Left ventricle myocardium inferior (tissue), 1 donor: ENCODE results near the gene RAB40C. TPM values are rescaled to one million over a fixed set of nuclear protein-coding genes. Genes with fewer than 3 reads are reported as not detected.

Source experiments
- DNase-seq: peaks from one replicate; pipeline ENCODE4 v3.0.0-alpha.2; 2020
- H3K27ac ChIP-seq: fragments of 200-600 bp; replicated peaks from 2 replicates; pipeline ENCODE4 v1.8.0; 2021
- H3K27me3 ChIP-seq: fragments of 200-600 bp; 2 replicates; pipeline ENCODE4 v1.8.0; 2021; ENCODE audit warnings: low read depth
- H3K36me3 ChIP-seq: fragments of 200-600 bp; 2 replicates; pipeline ENCODE4 v1.8.0; 2021
- H3K4me1 ChIP-seq: fragments of 200-600 bp; 2 replicates; pipeline ENCODE4 v1.8.0; 2021
- H3K4me3 ChIP-seq: fragments of 200-600 bp; 2 replicates; pipeline ENCODE4 v1.8.0; 2021; ENCODE audit warnings: mild to moderate bottlenecking, moderate library complexity
- H3K9me3 ChIP-seq: fragments of 200-600 bp; replicated peaks from 2 replicates; pipeline ENCODE4 v1.8.0; 2021
- intact Hi-C: fragments of 100-400 bp; cut with micrococcal nuclease; formaldehyde crosslinking; loops from one replicate; pipeline ENCODE4 v1.11.0; 2022
- total RNA-seq: library from RNA; stranded (reverse); fragmentation: NEBNext Ultra II Directional; extraction: Animal tissue kit (Norgen Biotek cat#: 25700); gene quantifications from one replicate; pipeline ENCODE4 v1.2.1, GENCODE V29; 2021
- TF ChIP-seq, protein P1 (sequence below): fragments of 200-600 bp; IDR thresholded peaks from 2 replicates; pipeline ENCODE4 v1.8.0; 2021; ENCODE audit warnings: antibody characterized with exemption, mild to moderate bottlenecking, borderline replicate concordance
- donor health status: DM: no; HTN: yes; CAD: no; lungs with severe emphysema.

The RAB40C gene
- total RNA-seq, 1 donor from 2014 or later = 10.3 TPM

DNA sequence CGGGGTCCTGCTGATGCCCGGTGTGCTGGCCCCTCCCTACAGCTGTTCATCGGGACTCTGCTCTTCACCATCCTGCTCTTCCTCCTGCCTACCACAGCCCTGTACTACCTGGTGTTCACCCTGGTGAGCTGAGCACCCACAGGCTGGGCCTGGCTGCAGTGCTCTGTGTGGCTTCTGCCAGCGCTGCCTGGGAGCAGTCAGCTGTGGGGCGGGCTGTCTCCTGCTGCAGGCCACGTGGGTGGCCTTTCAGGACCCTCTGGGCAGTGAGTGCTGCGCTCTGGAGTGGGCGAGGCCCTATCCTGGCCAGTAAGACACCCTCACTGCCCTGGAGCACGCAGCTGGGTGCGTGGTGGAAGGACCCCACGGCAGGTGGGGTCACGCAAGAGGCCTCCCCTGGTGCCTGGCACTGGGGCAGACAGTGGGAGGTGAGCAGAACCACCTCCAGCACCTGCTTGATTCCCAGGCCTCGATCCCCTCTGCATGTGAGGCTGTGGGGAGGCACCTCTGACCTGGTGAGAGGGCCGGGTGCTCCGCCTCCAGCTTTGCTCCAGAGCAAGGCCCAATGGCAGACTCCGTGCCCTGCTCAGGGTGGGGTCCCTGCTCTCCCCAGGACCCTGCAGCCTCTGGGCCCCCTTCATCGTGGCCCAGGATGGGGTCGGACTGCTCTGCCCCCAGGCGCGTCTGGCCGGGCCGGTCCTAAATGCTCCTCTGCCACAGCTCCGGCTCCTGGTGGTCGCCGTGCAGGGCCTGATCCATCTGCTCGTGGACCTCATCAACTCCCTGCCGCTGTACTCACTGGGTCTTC, 9.5 kb upstream of the RAB40C start:
- H3K4me3 ChIP-seq = no peak overlapping the region
- intact Hi-C loops = no loop called here
- TF ChIP-seq, protein P1, sequence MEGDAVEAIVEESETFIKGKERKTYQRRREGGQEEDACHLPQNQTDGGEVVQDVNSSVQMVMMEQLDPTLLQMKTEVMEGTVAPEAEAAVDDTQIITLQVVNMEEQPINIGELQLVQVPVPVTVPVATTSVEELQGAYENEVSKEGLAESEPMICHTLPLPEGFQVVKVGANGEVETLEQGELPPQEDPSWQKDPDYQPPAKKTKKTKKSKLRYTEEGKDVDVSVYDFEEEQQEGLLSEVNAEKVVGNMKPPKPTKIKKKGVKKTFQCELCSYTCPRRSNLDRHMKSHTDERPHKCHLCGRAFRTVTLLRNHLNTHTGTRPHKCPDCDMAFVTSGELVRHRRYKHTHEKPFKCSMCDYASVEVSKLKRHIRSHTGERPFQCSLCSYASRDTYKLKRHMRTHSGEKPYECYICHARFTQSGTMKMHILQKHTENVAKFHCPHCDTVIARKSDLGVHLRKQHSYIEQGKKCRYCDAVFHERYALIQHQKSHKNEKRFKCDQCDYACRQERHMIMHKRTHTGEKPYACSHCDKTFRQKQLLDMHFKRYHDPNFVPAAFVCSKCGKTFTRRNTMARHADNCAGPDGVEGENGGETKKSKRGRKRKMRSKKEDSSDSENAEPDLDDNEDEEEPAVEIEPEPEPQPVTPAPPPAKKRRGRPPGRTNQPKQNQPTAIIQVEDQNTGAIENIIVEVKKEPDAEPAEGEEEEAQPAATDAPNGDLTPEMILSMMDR = no peak

DNA sequence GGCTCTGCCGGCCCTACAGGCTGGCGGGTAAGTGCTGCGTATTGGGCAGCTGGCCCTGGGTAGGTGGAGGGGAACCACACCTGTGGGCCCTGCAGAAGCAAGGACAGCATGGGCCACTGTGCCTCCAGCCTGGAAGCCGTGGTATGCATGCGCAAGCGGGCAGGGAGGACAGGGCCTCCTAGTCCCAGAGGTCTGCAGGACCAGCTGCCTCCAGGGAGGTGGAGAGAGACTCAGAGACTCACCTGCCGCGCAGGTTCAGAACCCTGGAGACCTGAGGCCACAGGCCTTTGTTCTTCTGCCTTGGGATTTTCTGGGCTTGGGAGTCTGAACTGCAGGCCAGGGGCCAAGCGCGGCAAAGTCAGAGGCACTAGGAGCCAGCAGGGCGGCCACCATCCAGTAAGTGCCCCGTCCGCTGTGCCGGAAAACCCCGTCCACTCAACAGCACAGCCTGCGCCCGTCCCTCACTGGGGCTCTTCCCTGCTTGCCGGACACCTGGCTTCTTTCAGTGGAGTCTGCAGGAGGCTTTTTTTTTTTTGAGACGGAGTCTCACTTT, 8.8 kb upstream of the RAB40C start:
- no peak overlapping the region for H3K27ac ChIP-seq
- DNase-seq = no peak
- H3K4me1 ChIP-seq = peaks cover 18% of the 10 kb centered on the region
- intact Hi-C loops = no loop called here
- no peak overlapping the region for H3K4me3 ChIP-seq
- TF ChIP-seq, protein P1 = no peak
- H3K9me3 ChIP-seq = no peaks in the 10 kb centered on the region
- H3K36me3 ChIP-seq = no peaks in the 10 kb centered on the region
- no peaks in the 10 kb centered on the region for H3K27me3 ChIP-seq

More for the DNA sequence above, 9.5 kb upstream of the RAB40C start:
- peaks cover 11% of the 10 kb centered on the region for H3K4me1 ChIP-seq
- no peak overlapping the region for H3K27ac ChIP-seq
- H3K9me3 ChIP-seq = no peaks in the 10 kb centered on the region
- peaks cover 6% of the 10 kb centered on the region for H3K36me3 ChIP-seq
- DNase-seq = no peak
- no peaks in the 10 kb centered on the region for H3K27me3 ChIP-seq

DNA sequence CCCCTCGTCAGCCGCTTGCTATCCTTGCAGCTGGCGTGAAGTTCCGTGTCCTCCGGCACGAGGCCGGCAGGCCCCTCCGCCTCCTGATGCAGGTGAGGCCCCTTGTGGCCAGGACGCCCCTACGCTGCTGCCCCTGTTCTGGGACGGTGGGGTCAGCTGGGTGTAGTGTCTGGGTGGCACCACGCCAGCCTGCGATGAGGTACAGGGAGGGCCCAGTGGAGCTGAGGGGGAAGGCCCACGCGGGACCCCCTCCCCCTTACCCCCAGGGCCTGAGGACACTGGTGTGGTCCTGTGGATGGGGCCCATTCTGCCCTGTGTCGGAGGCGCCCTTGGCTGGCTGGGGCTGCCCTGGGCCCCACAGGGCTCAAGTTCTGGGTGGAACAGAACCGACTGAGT, 7.7 kb upstream of the RAB40C start:
- intact Hi-C loops = no loop called here
- H3K27ac ChIP-seq = no peak overlapping the region
- TF ChIP-seq, protein P1 = no peak
- no peak overlapping the region for H3K4me3 ChIP-seq
- no peaks in the 10 kb centered on the region for H3K9me3 ChIP-seq
- no peaks in the 10 kb centered on the region for H3K27me3 ChIP-seq
- H3K36me3 ChIP-seq = no peaks in the 10 kb centered on the region
- H3K4me1 ChIP-seq = peaks cover 28% of the 10 kb centered on the region
- DNase-seq = no peak

GRCh38 chr16:582614-583331, 7.1 kb upstream of the RAB40C start:
- Histone ChIP-seq H3K27ac (no peak overlapping the region), H3K4me1 (peaks cover 34% of the 10 kb centered on the region), H3K27me3 (no peaks in the 10 kb centered on the region), H3K36me3 (no peaks in the 10 kb centered on the region), H3K9me3 (no peaks in the 10 kb centered on the region), H3K4me3 (no peak overlapping the region)
- TF ChIP-seq, protein P1 = peak; percentile 9
- DNase-seq = no peak
- intact Hi-C loops = no loop called here

DNA sequence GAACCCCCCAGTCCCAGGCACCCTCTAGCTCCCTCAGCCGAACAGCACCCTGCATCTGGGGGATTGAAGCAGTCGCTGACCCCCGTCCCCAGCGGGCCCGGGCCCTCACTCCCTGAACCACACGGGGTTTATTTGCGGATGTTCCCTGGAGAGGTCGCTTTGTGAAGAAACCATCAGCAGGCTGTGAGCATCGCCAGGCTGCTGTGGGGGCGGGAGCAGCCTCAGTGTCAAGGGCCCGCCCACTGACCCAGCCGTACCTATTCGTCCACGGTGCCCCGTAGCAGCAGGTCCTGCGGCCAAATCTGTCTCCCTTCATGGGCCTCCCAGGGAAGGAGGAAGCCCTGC, 6.4 kb upstream of the RAB40C start:
- intact Hi-C loops = no loop called here
- Histone ChIP-seq H3K4me1 (peaks cover 40% of the 10 kb centered on the region), H3K4me3 (no peak overlapping the region), H3K36me3 (no peaks in the 10 kb centered on the region), H3K27ac (no peak overlapping the region), H3K9me3 (no peaks in the 10 kb centered on the region), H3K27me3 (no peaks in the 10 kb centered on the region)
- TF ChIP-seq, protein P1 = no peak
- DNase-seq = no peak
